HEK293 (cell line): Measurements from ENCODE around the gene IMMT.

Source experiments
- HOXC10 ChIP-seq: sonication (generic); formaldehyde crosslinking; IDR thresholded peaks from 2 replicates; pipeline ENCODE4 v1.8.1; 2023; ENCODE audit warnings: mild to moderate bottlenecking, missing genetic modification reagents
- KLF9 ChIP-seq: fragments of 450-650 bp; formaldehyde crosslinking; IDR thresholded peaks from 2 replicates; pipeline ENCODE4 v1.5.1; 2016; ENCODE audit warnings: missing biosample characterization, missing genetic modification characterization, low read depth
- REPIN1 ChIP-seq: fragments of 450-650 bp; formaldehyde crosslinking; IDR thresholded peaks from 2 replicates; pipeline ENCODE4 v1.5.1; 2017; ENCODE audit warnings: missing biosample characterization, missing genetic modification characterization, low read depth
- SETDB1 ChIP-seq: IDR thresholded peaks from one replicate; pipeline ENCODE4 v1.6.1; 2017; ENCODE audit warnings: mild to moderate bottlenecking, low read length, moderate library complexity, mixed read lengths; ENCODE audit not compliant: insufficient read length
- ZNF146 ChIP-seq: fragments of 450-650 bp; formaldehyde crosslinking; IDR thresholded peaks from 2 replicates; pipeline ENCODE4 v1.5.1; 2016; ENCODE audit warnings: missing biosample characterization, missing genetic modification characterization
- ZNF433 ChIP-seq: fragments of 450-650 bp; formaldehyde crosslinking; IDR thresholded peaks from 2 replicates; pipeline ENCODE4 v1.5.1; 2016; ENCODE audit warnings: missing biosample characterization, missing genetic modification characterization, low read depth
- ZNF48 ChIP-seq: fragments of 450-650 bp; formaldehyde crosslinking; IDR thresholded peaks from 2 replicates; pipeline ENCODE4 v1.5.1; 2016; ENCODE audit warnings: missing biosample characterization, missing genetic modification characterization
- ZNF521 ChIP-seq: fragments of 450-650 bp; formaldehyde crosslinking; IDR thresholded peaks from 2 replicates; pipeline ENCODE4 v1.5.1; 2017; ENCODE audit warnings: missing biosample characterization, mild to moderate bottlenecking, missing genetic modification characterization
- ZNF830 ChIP-seq: fragments of 450-650 bp; IDR thresholded peaks from 2 replicates; pipeline ENCODE4 v1.5.0; 2018; ENCODE audit warnings: missing biosample characterization, missing genetic modification characterization, low read depth, mild to moderate bottlenecking, moderate library complexity
- TF ChIP-seq, protein P1 (sequence below): fragments of 450-650 bp; formaldehyde crosslinking; IDR thresholded peaks from 2 replicates; pipeline ENCODE4 v1.5.1; 2016; ENCODE audit warnings: missing biosample characterization, missing genetic modification characterization
- TF ChIP-seq, protein P2 (sequence below): fragments of 450-650 bp; formaldehyde crosslinking; IDR thresholded peaks from 2 replicates; pipeline ENCODE4 v1.5.1; 2016; ENCODE audit warnings: missing biosample characterization, missing genetic modification characterization
- TF ChIP-seq, protein P3 (sequence below): fragments of 450-650 bp; formaldehyde crosslinking; IDR thresholded peaks from 2 replicates; pipeline ENCODE4 v1.5.1; 2017; ENCODE audit warnings: missing biosample characterization, missing genetic modification characterization

DNA sequence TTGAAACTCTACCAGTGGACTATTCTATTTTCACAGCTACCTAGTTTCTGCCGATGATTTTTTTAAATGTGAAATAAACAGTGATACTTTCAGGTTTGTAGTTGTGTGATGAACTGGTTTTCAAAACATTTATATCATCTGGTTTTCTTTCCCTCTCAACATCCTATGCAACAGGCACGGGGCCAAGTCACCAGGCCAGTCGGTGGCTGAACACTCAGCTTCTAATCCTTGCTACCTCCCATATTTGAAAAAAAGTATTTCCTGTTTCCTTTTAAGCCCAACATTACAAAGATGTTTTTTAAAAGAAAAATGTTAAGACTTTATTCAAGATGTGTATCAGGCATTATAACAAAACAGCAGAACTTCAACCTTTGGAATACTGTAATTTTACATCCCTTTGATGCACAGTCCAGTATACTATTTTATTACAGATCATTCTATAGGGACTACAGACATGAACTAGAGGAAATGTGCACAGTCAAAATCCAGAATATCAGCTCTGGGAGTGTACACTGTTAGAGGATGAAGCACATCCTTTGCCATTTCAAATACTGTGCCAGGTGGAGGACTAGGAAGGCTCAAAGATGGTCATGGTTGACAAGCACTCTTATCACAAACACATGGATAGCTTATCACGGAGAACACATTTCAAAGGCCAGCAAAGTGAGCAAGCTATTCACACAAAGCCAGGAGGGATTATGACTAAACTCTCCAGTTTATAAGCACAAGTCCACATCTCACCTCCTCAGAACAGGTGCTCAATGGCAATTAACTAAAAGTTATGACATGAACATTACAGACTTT, 18.6 kb upstream of the IMMT start:
- TF ChIP-seq ZNF830 (tag by site-specific recombination) (no peak), ZNF433 (tag by site-specific recombination) (no peak), ZNF146 (tag by site-specific recombination) (no peak), ZNF48 (tag by site-specific recombination) (no peak), KLF9 (no peak), REPIN1 (tag by site-specific recombination) (no peak), ZNF521 (no peak), HOXC10 (CRISPR knock-in tag) (no peak), SETDB1 (no peak)
- TF ChIP-seq, protein P1, sequence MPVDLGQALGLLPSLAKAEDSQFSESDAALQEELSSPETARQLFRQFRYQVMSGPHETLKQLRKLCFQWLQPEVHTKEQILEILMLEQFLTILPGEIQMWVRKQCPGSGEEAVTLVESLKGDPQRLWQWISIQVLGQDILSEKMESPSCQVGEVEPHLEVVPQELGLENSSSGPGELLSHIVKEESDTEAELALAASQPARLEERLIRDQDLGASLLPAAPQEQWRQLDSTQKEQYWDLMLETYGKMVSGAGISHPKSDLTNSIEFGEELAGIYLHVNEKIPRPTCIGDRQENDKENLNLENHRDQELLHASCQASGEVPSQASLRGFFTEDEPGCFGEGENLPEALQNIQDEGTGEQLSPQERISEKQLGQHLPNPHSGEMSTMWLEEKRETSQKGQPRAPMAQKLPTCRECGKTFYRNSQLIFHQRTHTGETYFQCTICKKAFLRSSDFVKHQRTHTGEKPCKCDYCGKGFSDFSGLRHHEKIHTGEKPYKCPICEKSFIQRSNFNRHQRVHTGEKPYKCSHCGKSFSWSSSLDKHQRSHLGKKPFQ (tag by site-specific recombination) = no peak
- TF ChIP-seq, protein P2, sequence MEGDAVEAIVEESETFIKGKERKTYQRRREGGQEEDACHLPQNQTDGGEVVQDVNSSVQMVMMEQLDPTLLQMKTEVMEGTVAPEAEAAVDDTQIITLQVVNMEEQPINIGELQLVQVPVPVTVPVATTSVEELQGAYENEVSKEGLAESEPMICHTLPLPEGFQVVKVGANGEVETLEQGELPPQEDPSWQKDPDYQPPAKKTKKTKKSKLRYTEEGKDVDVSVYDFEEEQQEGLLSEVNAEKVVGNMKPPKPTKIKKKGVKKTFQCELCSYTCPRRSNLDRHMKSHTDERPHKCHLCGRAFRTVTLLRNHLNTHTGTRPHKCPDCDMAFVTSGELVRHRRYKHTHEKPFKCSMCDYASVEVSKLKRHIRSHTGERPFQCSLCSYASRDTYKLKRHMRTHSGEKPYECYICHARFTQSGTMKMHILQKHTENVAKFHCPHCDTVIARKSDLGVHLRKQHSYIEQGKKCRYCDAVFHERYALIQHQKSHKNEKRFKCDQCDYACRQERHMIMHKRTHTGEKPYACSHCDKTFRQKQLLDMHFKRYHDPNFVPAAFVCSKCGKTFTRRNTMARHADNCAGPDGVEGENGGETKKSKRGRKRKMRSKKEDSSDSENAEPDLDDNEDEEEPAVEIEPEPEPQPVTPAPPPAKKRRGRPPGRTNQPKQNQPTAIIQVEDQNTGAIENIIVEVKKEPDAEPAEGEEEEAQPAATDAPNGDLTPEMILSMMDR = no peak
- TF ChIP-seq, protein P3, sequence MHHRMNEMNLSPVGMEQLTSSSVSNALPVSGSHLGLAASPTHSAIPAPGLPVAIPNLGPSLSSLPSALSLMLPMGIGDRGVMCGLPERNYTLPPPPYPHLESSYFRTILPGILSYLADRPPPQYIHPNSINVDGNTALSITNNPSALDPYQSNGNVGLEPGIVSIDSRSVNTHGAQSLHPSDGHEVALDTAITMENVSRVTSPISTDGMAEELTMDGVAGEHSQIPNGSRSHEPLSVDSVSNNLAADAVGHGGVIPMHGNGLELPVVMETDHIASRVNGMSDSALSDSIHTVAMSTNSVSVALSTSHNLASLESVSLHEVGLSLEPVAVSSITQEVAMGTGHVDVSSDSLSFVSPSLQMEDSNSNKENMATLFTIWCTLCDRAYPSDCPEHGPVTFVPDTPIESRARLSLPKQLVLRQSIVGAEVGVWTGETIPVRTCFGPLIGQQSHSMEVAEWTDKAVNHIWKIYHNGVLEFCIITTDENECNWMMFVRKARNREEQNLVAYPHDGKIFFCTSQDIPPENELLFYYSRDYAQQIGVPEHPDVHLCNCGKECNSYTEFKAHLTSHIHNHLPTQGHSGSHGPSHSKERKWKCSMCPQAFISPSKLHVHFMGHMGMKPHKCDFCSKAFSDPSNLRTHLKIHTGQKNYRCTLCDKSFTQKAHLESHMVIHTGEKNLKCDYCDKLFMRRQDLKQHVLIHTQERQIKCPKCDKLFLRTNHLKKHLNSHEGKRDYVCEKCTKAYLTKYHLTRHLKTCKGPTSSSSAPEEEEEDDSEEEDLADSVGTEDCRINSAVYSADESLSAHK (tag by site-specific recombination) = no peak
